ENCODE measurements around the gene PARD6A.
A peak's percentile ranks its signal among the peaks of the same experiment; 100 is the strongest.

The PARD6A gene

DNA sequence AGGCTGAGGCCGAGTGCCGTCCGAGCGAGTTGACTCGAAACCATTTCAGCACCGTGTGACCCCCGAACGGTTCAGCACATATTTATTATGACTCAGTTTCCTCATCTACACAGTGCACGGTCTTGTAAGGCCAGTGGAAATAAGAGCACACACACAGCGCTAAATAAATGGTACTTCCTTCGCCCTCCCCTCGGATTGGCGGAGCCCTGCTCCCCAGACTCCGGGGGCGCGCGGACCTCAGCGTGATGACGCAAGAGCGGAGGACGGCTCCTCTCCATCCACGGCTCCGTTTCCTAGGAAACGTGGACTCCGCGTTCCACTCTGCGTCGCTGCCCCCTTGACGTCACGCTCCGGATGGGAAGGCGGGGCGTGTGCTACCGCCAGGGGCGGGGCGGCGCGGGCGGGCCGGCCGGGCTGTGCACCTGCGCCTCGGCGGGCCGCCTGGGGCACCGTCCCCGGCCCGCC lies at the start of gene PARD6A:
TSS of gene PARD6A (plus strand) at position 397 of the 465 bp plus-strand sequence. CDS start 79 bp downstream, outside the sequence.
- ATAC-seq, result peak; percentile 90
- peak; percentile 84 to 95 for DNase-seq (ENCODE audit: low spot score in 2 of 2)
- peak within 1 kb of the TSS; percentile 90 for H3K4me3 Mint-ChIP-seq
- H3K4me1 Mint-ChIP-seq, result peaks cover 46% of the 10 kb centered on the region
- peak within 1 kb of the TSS; percentile 89 for H3K27ac Mint-ChIP-seq
- H3K9me3 Mint-ChIP-seq, result no peaks in the 10 kb centered on the region
- H3K36me3 Mint-ChIP-seq, result peaks cover 48% of the 10 kb centered on the region

- no peak for DNase-seq (ENCODE audit: low spot score in 2 of 2)
Measured at GRCh38 chr16:67613808-67614207, 47.0 kb upstream of the PARD6A start.

GRCh38 chr16:67628216-67628615 lies 32.5 kb upstream of the PARD6A start:
- no peak for DNase-seq (ENCODE audit: low spot score in 2 of 2)
- Mint-ChIP-seq H3K27ac (no peak overlapping the region), H3K36me3 (peaks cover 100% of the 10 kb centered on the region)

More at GRCh38 chr16:67613808-67614207, 47.0 kb upstream of the PARD6A start:
- ATAC-seq, result peak; percentile 34
- Mint-ChIP-seq H3K4me1 (no peaks in the 10 kb centered on the region), H3K36me3 (peaks cover 81% of the 10 kb centered on the region), H3K4me3 (no peak overlapping the region), H3K9me3 (no peaks in the 10 kb centered on the region), H3K27ac (no peak overlapping the region)

GRCh38 chr16:67632415-67633172 lies 28.2 kb upstream of the PARD6A start:
- no peak for ATAC-seq
- H3K4me1 Mint-ChIP-seq, result no peaks in the 10 kb centered on the region
- no peaks in the 10 kb centered on the region for H3K9me3 Mint-ChIP-seq
- H3K4me3 Mint-ChIP-seq, result no peak overlapping the region
- H3K36me3 Mint-ChIP-seq, result peaks cover 100% of the 10 kb centered on the region
- H3K27ac Mint-ChIP-seq, result peak overlapping the region; percentile 9
- DNase-seq (ENCODE audit: low spot score in 2 of 2), result no peak

More at GRCh38 chr16:67628216-67628615, 32.5 kb upstream of the PARD6A start:
- Mint-ChIP-seq H3K4me1 (no peaks in the 10 kb centered on the region), H3K4me3 (no peak overlapping the region), H3K9me3 (no peaks in the 10 kb centered on the region)
- no peak for ATAC-seq

DNA sequence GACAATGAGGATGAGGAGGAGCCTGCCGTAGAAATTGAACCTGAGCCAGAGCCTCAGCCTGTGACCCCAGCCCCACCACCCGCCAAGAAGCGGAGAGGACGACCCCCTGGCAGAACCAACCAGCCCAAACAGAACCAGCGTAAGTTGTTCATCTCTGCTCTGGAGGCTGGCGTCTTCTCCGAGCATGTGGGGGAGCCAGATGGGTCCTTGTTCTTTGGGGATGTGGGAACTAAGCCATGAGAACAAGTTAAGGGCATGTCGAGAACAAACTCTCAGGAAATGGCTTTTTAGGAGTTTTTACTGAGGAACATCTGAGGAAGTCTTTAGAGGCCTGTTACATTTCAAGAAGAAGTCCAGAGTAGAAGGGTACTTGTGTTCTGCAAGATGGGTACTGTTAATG lies 24.0 kb upstream of the PARD6A start:
- DNase-seq (ENCODE audit: low spot score in 2 of 2), result no peak
- Mint-ChIP-seq H3K9me3 (no peaks in the 10 kb centered on the region), H3K27ac (peak overlapping the region; percentile 64), H3K4me1 (no peaks in the 10 kb centered on the region), H3K4me3 (no peak overlapping the region), H3K36me3 (peaks cover 84% of the 10 kb centered on the region)
- no peak for ATAC-seq

DNA sequence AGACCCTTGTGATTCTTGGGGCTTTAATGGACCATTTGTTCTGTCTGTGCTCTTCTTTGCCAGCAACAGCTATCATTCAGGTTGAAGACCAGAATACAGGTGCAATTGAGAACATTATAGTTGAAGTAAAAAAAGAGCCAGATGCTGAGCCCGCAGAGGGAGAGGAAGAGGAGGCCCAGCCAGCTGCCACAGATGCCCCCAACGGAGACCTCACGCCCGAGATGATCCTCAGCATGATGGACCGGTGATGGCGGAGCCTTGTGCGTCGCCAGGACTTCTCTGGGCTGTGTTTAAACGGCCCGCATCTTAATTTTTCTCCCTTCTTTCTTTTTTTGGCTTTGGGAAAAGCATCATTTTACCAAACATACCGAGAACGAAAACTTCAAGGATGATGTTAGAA lies 23.1 kb upstream of the PARD6A start:
- Mint-ChIP-seq H3K36me3 (peaks cover 75% of the 10 kb centered on the region), H3K4me3 (no peak overlapping the region)

GRCh38 chr16:67641779-67642708 lies 18.7 kb upstream of the PARD6A start:
- H3K9me3 Mint-ChIP-seq, result no peaks in the 10 kb centered on the region
- no peak overlapping the region for H3K4me3 Mint-ChIP-seq
- H3K27ac Mint-ChIP-seq, result no peak overlapping the region
- ATAC-seq (no peak), DNase-seq (ENCODE audit: low spot score in 2 of 2) (no peak)
- peaks cover 36% of the 10 kb centered on the region for H3K36me3 Mint-ChIP-seq
- peaks cover 13% of the 10 kb centered on the region for H3K4me1 Mint-ChIP-seq

More for the DNA sequence above, 23.1 kb upstream of the PARD6A start:
- DNase-seq (ENCODE audit: low spot score in 2 of 2) (no peak), ATAC-seq (no peak)
- no peak overlapping the region for H3K27ac Mint-ChIP-seq
- H3K4me1 Mint-ChIP-seq, result no peaks in the 10 kb centered on the region
- H3K9me3 Mint-ChIP-seq, result no peaks in the 10 kb centered on the region

DNA sequence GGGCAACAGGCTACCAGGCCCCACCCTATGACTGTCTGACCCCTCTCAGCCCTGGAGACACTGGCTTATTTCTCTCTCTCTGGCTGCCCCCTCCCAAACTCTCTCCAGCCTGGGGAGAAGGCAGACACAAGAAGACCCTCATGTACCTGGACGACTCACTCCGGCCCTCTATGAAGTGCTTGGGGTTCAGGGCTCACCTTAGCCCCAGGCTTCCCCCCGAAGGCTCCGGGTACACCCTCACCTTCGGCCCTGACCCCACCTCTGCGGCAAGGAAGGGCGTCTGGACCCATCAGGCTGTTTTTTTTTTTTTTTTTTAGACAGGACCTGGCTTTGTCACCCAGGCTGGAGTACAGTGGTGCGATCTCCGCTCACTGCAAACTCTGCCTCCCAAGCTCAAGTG lies 16.7 kb upstream of the PARD6A start:
- Mint-ChIP-seq H3K36me3 (peaks cover 25% of the 10 kb centered on the region), H3K9me3 (no peaks in the 10 kb centered on the region), H3K4me1 (peaks cover 15% of the 10 kb centered on the region), H3K27ac (peak overlapping the region; percentile 86), H3K4me3 (peak overlapping the region; percentile 74)
- DNase-seq (ENCODE audit: low spot score in 2 of 2) (no peak), ATAC-seq (no peak)

DNA sequence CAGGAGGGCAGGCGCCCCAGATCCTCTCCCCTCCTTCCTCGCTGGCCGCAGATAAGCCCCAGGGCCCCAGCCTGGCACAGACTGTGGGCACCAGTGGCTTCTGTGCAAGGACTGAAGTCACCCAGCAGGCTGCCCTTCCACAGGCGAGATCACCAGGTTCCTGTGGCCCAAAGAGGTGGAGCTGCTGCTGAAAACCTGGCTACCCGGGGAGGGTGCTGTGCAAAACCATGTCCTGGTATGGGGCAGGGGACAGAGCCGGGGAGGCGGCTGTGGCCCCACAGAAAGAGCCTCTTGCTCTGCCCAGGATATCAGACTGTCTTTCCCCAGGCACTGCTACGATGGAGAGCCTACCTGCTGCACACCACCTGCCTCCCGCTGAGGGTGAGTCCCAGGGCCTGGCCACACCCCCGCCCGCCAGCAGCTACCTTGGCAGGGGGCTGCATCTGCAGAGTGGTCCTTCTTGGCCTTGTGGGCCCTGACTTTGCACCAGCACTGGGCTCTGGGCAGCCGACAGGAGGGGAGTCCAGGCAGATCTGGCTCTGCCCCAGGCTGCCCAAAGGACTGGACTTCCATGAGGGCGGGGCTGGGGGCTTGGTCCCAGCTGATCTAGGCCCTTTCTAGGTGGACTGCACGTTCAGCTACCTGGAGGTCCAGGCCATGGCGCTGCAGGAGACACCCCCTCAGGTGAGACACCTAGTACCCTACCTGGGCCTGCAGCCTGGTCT lies 15.2 kb upstream of the PARD6A start:
- DNase-seq (ENCODE audit: low spot score in 2 of 2) (no peak), ATAC-seq (peak; percentile 50)
- Mint-ChIP-seq H3K4me3 (peak overlapping the region; percentile 74), H3K27ac (peak overlapping the region; percentile 86), H3K9me3 (no peaks in the 10 kb centered on the region), H3K36me3 (peaks cover 29% of the 10 kb centered on the region), H3K4me1 (peaks cover 19% of the 10 kb centered on the region)

DNA sequence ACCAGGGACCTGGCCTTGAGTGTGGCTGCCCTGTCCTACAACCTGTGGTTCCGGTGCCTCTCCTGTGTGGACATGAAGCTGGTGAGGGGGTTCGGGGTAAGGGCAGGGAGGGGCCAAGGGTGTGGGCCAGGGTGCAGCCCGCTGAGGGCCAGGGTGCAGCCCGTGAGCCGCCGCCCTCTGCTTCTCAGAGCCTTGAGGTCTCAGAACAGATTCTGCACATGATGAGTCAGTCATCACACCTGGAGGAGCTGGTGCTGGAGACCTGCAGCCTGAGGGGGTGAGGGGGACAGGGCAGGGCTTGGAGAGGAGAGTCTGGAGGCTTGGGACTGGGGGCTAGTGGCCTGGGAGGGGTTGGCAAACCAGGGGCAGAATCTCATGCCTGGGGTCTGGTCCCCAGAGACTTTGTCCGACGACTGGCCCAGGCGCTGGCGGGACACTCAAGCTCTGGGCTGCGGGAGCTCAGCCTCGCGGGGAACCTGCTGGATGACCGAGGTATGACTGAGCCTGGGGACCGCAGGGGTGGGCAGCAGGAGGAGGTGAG lies 13.6 kb upstream of the PARD6A start:
- peak overlapping the region; percentile 79 for H3K27ac Mint-ChIP-seq
- DNase-seq (ENCODE audit: low spot score in 2 of 2) (no peak), ATAC-seq (no peak)
- H3K4me1 Mint-ChIP-seq, result peaks cover 23% of the 10 kb centered on the region
- H3K4me3 Mint-ChIP-seq, result peak overlapping the region; percentile 74
- H3K36me3 Mint-ChIP-seq, result peaks cover 45% of the 10 kb centered on the region
- no peaks in the 10 kb centered on the region for H3K9me3 Mint-ChIP-seq

GRCh38 chr16:67647681-67648080 lies 13.1 kb upstream of the PARD6A start:
- Mint-ChIP-seq H3K27ac (peak overlapping the region; percentile 79), H3K36me3 (peaks cover 49% of the 10 kb centered on the region), H3K4me1 (peaks cover 23% of the 10 kb centered on the region), H3K9me3 (no peaks in the 10 kb centered on the region), H3K4me3 (no peak overlapping the region)
- no peak for ATAC-seq
- no peak for DNase-seq (ENCODE audit: low spot score in 2 of 2)

- Mint-ChIP-seq H3K4me1 (peaks cover 23% of the 10 kb centered on the region), H3K9me3 (no peaks in the 10 kb centered on the region), H3K36me3 (peaks cover 49% of the 10 kb centered on the region), H3K4me3 (no peak overlapping the region), H3K27ac (no peak overlapping the region)
- DNase-seq (ENCODE audit: low spot score in 2 of 2) (no peak), ATAC-seq (no peak)
Measured at GRCh38 chr16:67648088-67648763, 12.5 kb upstream of the PARD6A start.

DNA sequence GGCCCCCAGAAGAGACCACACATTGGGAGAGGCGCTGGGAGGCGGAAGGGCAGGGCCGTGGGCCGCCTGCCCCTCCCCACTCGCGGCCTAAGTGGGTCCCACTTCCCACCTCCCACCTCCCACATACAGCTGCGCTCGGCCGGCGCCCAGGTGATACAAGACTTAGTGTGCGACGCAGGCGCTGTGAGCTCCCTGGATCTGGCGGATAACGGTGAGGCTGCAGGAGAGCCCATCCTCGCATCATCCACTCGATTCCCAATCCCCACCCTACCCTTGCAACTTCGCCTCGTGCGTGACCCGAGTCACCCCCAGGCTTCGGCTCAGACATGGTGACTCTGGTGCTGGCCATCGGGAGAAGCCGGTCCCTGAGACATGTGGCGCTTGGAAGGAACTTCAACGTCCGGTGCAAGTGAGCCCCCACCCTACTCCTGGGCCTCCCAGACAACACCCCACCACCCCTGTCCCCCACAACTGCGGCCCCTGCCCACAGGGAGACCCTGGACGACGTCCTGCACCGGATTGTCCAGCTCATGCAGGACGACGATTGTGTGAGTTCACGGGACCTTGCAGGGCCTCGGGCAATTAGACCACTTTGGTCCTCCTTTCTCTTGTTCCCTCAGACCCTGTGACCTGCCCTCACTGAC lies 11.9 kb upstream of the PARD6A start:
- ATAC-seq, result no peak
- no peak for DNase-seq (ENCODE audit: low spot score in 2 of 2)
- Mint-ChIP-seq H3K4me3 (no peak overlapping the region), H3K36me3 (peaks cover 53% of the 10 kb centered on the region), H3K4me1 (peaks cover 23% of the 10 kb centered on the region), H3K27ac (no peak overlapping the region), H3K9me3 (no peaks in the 10 kb centered on the region)

GRCh38 chr16:67649494-67649931 lies 11.2 kb upstream of the PARD6A start:
- H3K36me3 Mint-ChIP-seq, result peaks cover 57% of the 10 kb centered on the region
- DNase-seq (ENCODE audit: low spot score in 2 of 2) (no peak), ATAC-seq (no peak)
- peaks cover 20% of the 10 kb centered on the region for H3K4me1 Mint-ChIP-seq
- no peaks in the 10 kb centered on the region for H3K9me3 Mint-ChIP-seq
- H3K4me3 Mint-ChIP-seq, result no peak overlapping the region
- H3K27ac Mint-ChIP-seq, result no peak overlapping the region
